Keratinocyte (primary cell): Measurements from ENCODE around the gene ZNF217. TPM values are rescaled to one million over a fixed set of nuclear protein-coding genes. Genes with fewer than 3 reads are reported as not detected.

Experiments
- DNase-seq: peaks from one replicate; pipeline ENCODE4 v3.0.0-alpha.2; 2011; ENCODE audit warnings: low read depth, missing footprints, low spot score
- FAIRE-seq: peaks from 2 replicates; lab custom pipeline; 2011; peaks lifted over from hg19 to GRCh38; lab: Jason Lieb, UNC
- H2AFZ ChIP-seq: 2 replicates; pipeline ENCODE4 v1.6.0; 2012; ENCODE audit warnings: low read length, control low read depth, inconsistent platforms; ENCODE audit not compliant: control insufficient read depth
- H3K27ac ChIP-seq: 2 replicates; pipeline ENCODE4 v1.5.1; 2011; ENCODE audit warnings: low read length; ENCODE audit not compliant: control insufficient read depth, insufficient read depth
- H3K27me3 ChIP-seq: 3 replicates; pipeline ENCODE4 v1.6.0; 2011; ENCODE audit warnings: low read length; ENCODE audit not compliant: control insufficient read depth, insufficient read depth; ENCODE audit errors: extremely low read depth
- H3K36me3 ChIP-seq, 2 experiments: 2 replicates in 1 of 2; 3 replicates in 1 of 2; pipeline ENCODE4 v1.5.1; 2011; ENCODE audit warnings: low read length in 2 of 2, mild to moderate bottlenecking in 1 of 2; ENCODE audit not compliant: control insufficient read depth in 2 of 2, insufficient read depth in 2 of 2; ENCODE audit errors: extremely low read depth in 1 of 2
- H3K4me1 ChIP-seq: 3 replicates; pipeline ENCODE4 v1.5.1; 2011; ENCODE audit warnings: low read length; ENCODE audit not compliant: control insufficient read depth, insufficient read depth; ENCODE audit errors: extremely low read depth
- H3K4me2 ChIP-seq: 3 replicates; pipeline ENCODE4 v1.6.0; 2011; ENCODE audit warnings: low read depth, low read length; ENCODE audit not compliant: control insufficient read depth, insufficient read depth; ENCODE audit errors: extremely low read depth
- H3K4me3 ChIP-seq, 3 experiments: fragments of 200-600 bp in 1 of 3; sonication (generic) in 1 of 3; 2 replicates in 2 of 3; 3 replicates in 1 of 3; pipeline ENCODE4 v1.5.1; 2011 to 2016; ENCODE audit warnings: low read length in 3 of 3, mild to moderate bottlenecking in 3 of 3, control low read depth in 2 of 3, inconsistent platforms in 1 of 3, low read depth in 1 of 3, mixed read lengths in 1 of 3, mixed run types in 1 of 3, moderate library complexity in 1 of 3; ENCODE audit not compliant: control insufficient read depth in 2 of 3, insufficient read depth in 2 of 3; ENCODE audit errors: extremely low read depth in 1 of 3
- H3K79me2 ChIP-seq: 2 replicates; pipeline ENCODE4 v1.6.0; 2012; ENCODE audit warnings: low read length; ENCODE audit not compliant: control insufficient read depth, insufficient read depth
- H3K9ac ChIP-seq: 3 replicates; pipeline ENCODE4 v1.6.0; 2011; ENCODE audit warnings: low read length; ENCODE audit not compliant: control insufficient read depth, insufficient read depth; ENCODE audit errors: extremely low read depth
- H3K9me1 ChIP-seq: 3 replicates; pipeline ENCODE4 v1.6.0; 2011; ENCODE audit warnings: low read length; ENCODE audit not compliant: control insufficient read depth, insufficient read depth; ENCODE audit errors: extremely low read depth
- H3K9me3 ChIP-seq: 2 replicates; pipeline ENCODE4 v1.5.1; 2012; ENCODE audit warnings: low read depth, low read length; ENCODE audit not compliant: control insufficient read depth
- H4K20me1 ChIP-seq: 3 replicates; pipeline ENCODE4 v1.6.0; 2011; ENCODE audit warnings: low read length; ENCODE audit not compliant: control insufficient read depth, insufficient read depth; ENCODE audit errors: extremely low read depth
- CTCF ChIP-seq, 3 experiments: IDR thresholded peaks in 1 of 3; conservative IDR thresholded peaks in 1 of 3; optimal IDR thresholded peaks in 1 of 3; 2 replicates in 2 of 3; 3 replicates in 1 of 3; pipeline versions ENCODE3 to v1.5.1; 2011; ENCODE audit warnings: low read length in 3 of 3, mild to moderate bottlenecking in 3 of 3, moderate library complexity in 2 of 3, control low read depth in 1 of 3, inconsistent platforms in 1 of 3; ENCODE audit not compliant: insufficient read depth in 2 of 3; ENCODE audit errors: extremely low read depth in 1 of 3
- EZH2 ChIP-seq: IDR thresholded peaks from one replicate; pipeline ENCODE4 v1.6.1; 2012; ENCODE audit warnings: inconsistent platforms, mild to moderate bottlenecking, low read length, moderate library complexity
- dilution Hi-C: fragments of 300-500 bp; cut with MboI; formaldehyde crosslinking; loops from one replicate; pipeline ENCODE4 v1.7.0; 2020; ENCODE audit warnings: low sequenced_read_pairs; ENCODE audit not compliant: extremely low pct_ligation_motif_present
- polyA plus RNA-seq, 5 experiments: library from polyadenylated mRNA; depleted of rRNA in 3 of 5; stranded (reverse) in 3 of 5; stranded (forward) in 1 of 5; unstranded in 1 of 5; fragments of >200 nt; gene quantifications; 1 replicate in 1 of 5; 2 replicates in 3 of 5; 3 replicates in 1 of 5; pipeline versions ENCODE4 v1.2.1 to v1.2.3, GENCODE V29; 2011 to 2012; ENCODE audit warnings: missing spikeins in 2 of 5, low read depth in 1 of 5, low replicate concordance in 1 of 5

Gene ZNF217
- polyA plus RNA-seq, 1 donor (not counting 4 experiments of a cell fraction or from before 2014, with no cell fraction given) = 17.3 TPM

- peaks cover 6% of the 10 kb centered on the region for H4K20me1 ChIP-seq
- H3K36me3 ChIP-seq = peaks cover 44 to 69% of the 10 kb centered on the region in 2 experiments
These were observed 16.9 kb downstream of the ZNF217 start for GRCh38 chr20:53576586-53577318.

GRCh38 chr20:53576195-53576580 is 17.5 kb downstream of the ZNF217 start:
- H3K4me1 ChIP-seq = peaks cover 30% of the 10 kb centered on the region
- H4K20me1 ChIP-seq = peaks cover 6% of the 10 kb centered on the region
- H2AFZ ChIP-seq = no peak overlapping the region
- dilution Hi-C loops = no loop called here
- TF ChIP-seq EZH2 (no peak), CTCF (optimal IDR thresholded peaks at IDR 0.05 in 1 of 3, IDR thresholded peaks at IDR 0.05 in 1 of 3, conservative IDR thresholded peaks at IDR 0.05 in 1 of 3; ENCODE audit: extremely low read depth in 1 of 3, insufficient read depth in 2 of 3, low read length in 3 of 3) (no peak)
- H3K27me3 ChIP-seq = no peaks in the 10 kb centered on the region
- no peak overlapping the region for H3K4me3 ChIP-seq
- FAIRE-seq = no peak
- H3K36me3 ChIP-seq = peaks cover 38 to 68% of the 10 kb centered on the region in 2 experiments
- no peak overlapping the region for H3K4me2 ChIP-seq
- no peak overlapping the region for H3K27ac ChIP-seq
- H3K9me3 ChIP-seq = no peaks in the 10 kb centered on the region
- H3K9me1 ChIP-seq = peaks cover 2% of the 10 kb centered on the region
- H3K9ac ChIP-seq = no peak overlapping the region
- peaks cover 100% of the 10 kb centered on the region for H3K79me2 ChIP-seq
- DNase-seq = no peak

More at GRCh38 chr20:53576586-53577318, 16.9 kb downstream of the ZNF217 start:
- FAIRE-seq (no peak), DNase-seq (no peak)
- Histone ChIP-seq H3K79me2 (peaks cover 100% of the 10 kb centered on the region), H3K9me3 (no peaks in the 10 kb centered on the region), H3K27ac (no peak overlapping the region), H2AFZ (no peak overlapping the region), H3K4me2 (no peak overlapping the region), H3K4me1 (peaks cover 32% of the 10 kb centered on the region), H3K9me1 (peaks cover 2% of the 10 kb centered on the region), H3K9ac (no peak overlapping the region), H3K27me3 (no peaks in the 10 kb centered on the region), H3K4me3 (no peak overlapping the region)
- dilution Hi-C loops = no loop called here
- TF ChIP-seq EZH2 (no peak), CTCF (optimal IDR thresholded peaks at IDR 0.05 in 1 of 3, IDR thresholded peaks at IDR 0.05 in 1 of 3, conservative IDR thresholded peaks at IDR 0.05 in 1 of 3; ENCODE audit: extremely low read depth in 1 of 3, insufficient read depth in 2 of 3, low read length in 3 of 3) (no peak)
